Measurements from ENCODE around the gene IFIT1B.
A peak's percentile ranks its signal among the peaks of the same experiment; 100 is the strongest.

Gene IFIT1B

GRCh38 chr10:89367529-89367928 lies 10.3 kb upstream of the IFIT1B start:
- no peak for TF ChIP-seq CTCF (IDR thresholded peaks at IDR 0.05; ENCODE audit: borderline replicate concordance, control extremely low read depth, extremely low read depth, insufficient read depth, missing control alignments)
- in situ Hi-C loops (cut with MboI; ENCODE audit: low sequenced_read_pairs, unreplicated experiment), result no loop called here
- DNase-seq (ENCODE audit: low spot score), result peak; percentile 62

GRCh38 chr10:89368129-89368528 lies 9.7 kb upstream of the IFIT1B start:
- in situ Hi-C loops (cut with MboI; ENCODE audit: low sequenced_read_pairs, unreplicated experiment), result no loop called here
- no peak for TF ChIP-seq CTCF (IDR thresholded peaks at IDR 0.05; ENCODE audit: borderline replicate concordance, control extremely low read depth, extremely low read depth, insufficient read depth, missing control alignments)
- no peak for DNase-seq (ENCODE audit: low spot score)

- peak; percentile 57 for DNase-seq (ENCODE audit: low spot score)
- in situ Hi-C loops (cut with MboI; ENCODE audit: low sequenced_read_pairs, unreplicated experiment), result no loop called here
- TF ChIP-seq CTCF (IDR thresholded peaks at IDR 0.05; ENCODE audit: borderline replicate concordance, control extremely low read depth, extremely low read depth, insufficient read depth, missing control alignments), result peak; percentile 43
Observed at GRCh38 chr10:89369156-89370105, 8.4 kb upstream of the IFIT1B start.

- no peak for TF ChIP-seq CTCF (IDR thresholded peaks at IDR 0.05; ENCODE audit: borderline replicate concordance, control extremely low read depth, extremely low read depth, insufficient read depth, missing control alignments)
- in situ Hi-C loops (cut with MboI; ENCODE audit: low sequenced_read_pairs, unreplicated experiment), result no loop called here
- no peak for DNase-seq (ENCODE audit: low spot score)
Observed at GRCh38 chr10:89371079-89371478, 6.8 kb upstream of the IFIT1B start.

- DNase-seq (ENCODE audit: low spot score), result no peak
- TF ChIP-seq CTCF (IDR thresholded peaks at IDR 0.05; ENCODE audit: borderline replicate concordance, control extremely low read depth, extremely low read depth, insufficient read depth, missing control alignments), result no peak
- in situ Hi-C loops (cut with MboI; ENCODE audit: low sequenced_read_pairs, unreplicated experiment), result no loop called here
Observed at GRCh38 chr10:89371987-89372386, 5.9 kb upstream of the IFIT1B start.

GRCh38 chr10:89373916-89374711 lies 3.7 kb upstream of the IFIT1B start:
- TF ChIP-seq CTCF (IDR thresholded peaks at IDR 0.05; ENCODE audit: borderline replicate concordance, control extremely low read depth, extremely low read depth, insufficient read depth, missing control alignments), result no peak
- no peak for DNase-seq (ENCODE audit: low spot score)
- in situ Hi-C loops (cut with MboI; ENCODE audit: low sequenced_read_pairs, unreplicated experiment), result no loop called here
